Measurements from ENCODE around the gene DLG1. TPM values are rescaled to one million over a fixed set of nuclear protein-coding genes. Genes with fewer than 3 reads are reported as not detected.

Gene DLG1
- total RNA-seq, 1 donor = 49.6 TPM

- H3K4me3 ChIP-seq (ENCODE audit: low read depth, low read length) = no peak overlapping the region
- DNase-seq (ENCODE audit: low read depth) = no peak
- TF ChIP-seq CTCF (IDR thresholded peaks at IDR 0.05; ENCODE audit: insufficient read depth, low read length) = no peak
These were observed 3.6 kb upstream of the DLG1 start for GRCh38 chr3:197302033-197302432.

GRCh38 chr3:197300361-197300760, 1.9 kb upstream of the DLG1 start:
- peak; percentile 51 for DNase-seq (ENCODE audit: low read depth)
- H3K4me3 ChIP-seq (ENCODE audit: low read depth, low read length) = no peak overlapping the region
- no peak for TF ChIP-seq CTCF (IDR thresholded peaks at IDR 0.05; ENCODE audit: insufficient read depth, low read length)

GRCh38 chr3:197298945-197299854, 788 bp upstream of the DLG1 start:
- H3K4me3 ChIP-seq (ENCODE audit: low read depth, low read length) = peak overlapping the region; percentile 90
- peak; percentile 40 for DNase-seq (ENCODE audit: low read depth)
- TF ChIP-seq CTCF (IDR thresholded peaks at IDR 0.05; ENCODE audit: insufficient read depth, low read length) = no peak

- TF ChIP-seq CTCF (IDR thresholded peaks at IDR 0.05; ENCODE audit: insufficient read depth, low read length) = no peak
- DNase-seq (ENCODE audit: low read depth) = peak; percentile 75
- peak overlapping the region; percentile 90 for H3K4me3 ChIP-seq (ENCODE audit: low read depth, low read length)
These were observed 704 bp downstream of the DLG1 start for GRCh38 chr3:197297476-197298340.

GRCh38 chr3:197297002-197297401, 1.4 kb downstream of the DLG1 start:
- no peak for TF ChIP-seq CTCF (IDR thresholded peaks at IDR 0.05; ENCODE audit: insufficient read depth, low read length)
- DNase-seq (ENCODE audit: low read depth) = peak; percentile 14
- H3K4me3 ChIP-seq (ENCODE audit: low read depth, low read length) = peak overlapping the region; percentile 90

- no peak for DNase-seq (ENCODE audit: low read depth)
- peak overlapping the region; percentile 90 for H3K4me3 ChIP-seq (ENCODE audit: low read depth, low read length)
- TF ChIP-seq CTCF (IDR thresholded peaks at IDR 0.05; ENCODE audit: insufficient read depth, low read length) = no peak
These were observed 1.9 kb downstream of the DLG1 start for GRCh38 chr3:197296545-197296944.
